Endothelial cell of umbilical vein (primary cell): ENCODE data around the gene PIK3R4. TPM values are rescaled to one million over a fixed set of nuclear protein-coding genes. Genes with fewer than 3 reads are reported as not detected.

ENCODE experiments used
- BruUV-seq: library from RNA; stranded (reverse); fragments of 400-500 nt; replicated peaks from 2 replicates; lab custom pipeline; 2021; lab: Mats Ljungman, UMichigan
- CTCF ChIA-PET: fragments of 300-600, 350-600 bp; sonication (Branson Sonifier 250); formaldehyde crosslinking; loops from one replicate; lab custom pipeline; 2021; ENCODE audit warnings: antibody characterized with exemption, inconsistent platforms; lab: Charles Lee
- POLR2A ChIA-PET: fragments of 300-600, 350-600 bp; sonication (Branson Sonifier 250); formaldehyde crosslinking; loops from one replicate; lab custom pipeline; 2021; ENCODE audit warnings: antibody characterized with exemption, inconsistent platforms; lab: Charles Lee
- DNase-seq: peaks from one replicate; pipeline ENCODE4 v3.0.0-alpha.2; 2011; ENCODE audit warnings: low read depth, low spot score
- FAIRE-seq: peaks from 2 replicates; lab custom pipeline; 2011; peaks lifted over from hg19 to GRCh38; lab: Jason Lieb, UNC
- H2AFZ ChIP-seq: 2 replicates; pipeline ENCODE4 v1.6.0; 2012; ENCODE audit warnings: low read depth, low read length, control low read depth, inconsistent platforms
- H3K27ac ChIP-seq: 2 replicates; pipeline ENCODE4 v1.5.1; 2011; ENCODE audit warnings: low read depth, mild to moderate bottlenecking, control low read depth, low read length, moderate library complexity; ENCODE audit not compliant: insufficient read depth
- H3K27me3 ChIP-seq, 2 experiments: 2 replicates each; pipeline versions ENCODE4 v1.6.0 to v1.6.1; 2011; ENCODE audit warnings: low read length in 2 of 2, mixed read lengths in 1 of 2; ENCODE audit not compliant: control insufficient read depth in 2 of 2, insufficient read depth in 2 of 2
- H3K36me3 ChIP-seq, 2 experiments: 2 replicates in 1 of 2; 3 replicates in 1 of 2; pipeline ENCODE4 v1.5.1; 2011; ENCODE audit warnings: low read length in 2 of 2, mild to moderate bottlenecking in 1 of 2, moderate library complexity in 1 of 2; ENCODE audit not compliant: control insufficient read depth in 2 of 2, insufficient read depth in 2 of 2; ENCODE audit errors: extremely low read depth in 1 of 2
- H3K4me1 ChIP-seq: 3 replicates; pipeline ENCODE4 v1.5.1; 2011; ENCODE audit warnings: mild to moderate bottlenecking, low read length; ENCODE audit not compliant: control insufficient read depth, insufficient read depth; ENCODE audit errors: extremely low read depth
- H3K4me2 ChIP-seq: 2 replicates; pipeline ENCODE4 v1.6.1; 2011; ENCODE audit warnings: low read length, control low read depth, mixed read lengths; ENCODE audit not compliant: insufficient read depth
- H3K4me3 ChIP-seq, 3 experiments: fragments of 200-600 bp in 1 of 3; sonication (generic), shearing (Covaris generic) in 1 of 3; replicated peaks in 1 of 3; 2 replicates each; pipeline ENCODE4 v1.5.1; 2011 to 2016; ENCODE audit warnings: control low read depth in 3 of 3, low read length in 3 of 3, mild to moderate bottlenecking in 2 of 3, inconsistent platforms in 1 of 3, low read depth in 1 of 3, moderate library complexity in 1 of 3; ENCODE audit not compliant: insufficient read depth in 1 of 3
- H3K79me2 ChIP-seq: 2 replicates; pipeline ENCODE4 v1.6.0; 2012; ENCODE audit warnings: low read length, inconsistent platforms; ENCODE audit not compliant: control insufficient read depth, insufficient read depth
- H3K9ac ChIP-seq: replicated peaks from 2 replicates; pipeline ENCODE3; 2011; ENCODE audit warnings: low read length, control low read depth; ENCODE audit not compliant: insufficient read depth; ENCODE audit errors: extremely low read depth
- H3K9me1 ChIP-seq: replicated peaks from 3 replicates; pipeline ENCODE4 v1.6.0; 2011; ENCODE audit warnings: mild to moderate bottlenecking, low read length; ENCODE audit not compliant: control insufficient read depth, insufficient read depth; ENCODE audit errors: extremely low read depth
- H3K9me3 ChIP-seq: replicated peaks from 2 replicates; pipeline ENCODE4 v1.5.1; 2012; ENCODE audit warnings: low read length, inconsistent platforms; ENCODE audit not compliant: control insufficient read depth, insufficient read depth
- H4K20me1 ChIP-seq: replicated peaks from 2 replicates; pipeline ENCODE3; 2011; ENCODE audit warnings: mild to moderate bottlenecking, low read length; ENCODE audit not compliant: control insufficient read depth, insufficient read depth; ENCODE audit errors: extremely low read depth
- CTCF ChIP-seq, 2 donors: IDR thresholded peaks; 1 replicate in 1 of 2; 2 replicates in 1 of 2; pipeline ENCODE4 v1.5.1; 2011; ENCODE audit warnings: low read length in 2 of 2, mild to moderate bottlenecking in 2 of 2, moderate library complexity in 2 of 2, control low read depth in 1 of 2, inconsistent platforms in 1 of 2, low read depth in 1 of 2; ENCODE audit not compliant: insufficient read depth in 1 of 2; ENCODE audit errors: extremely low read depth in 1 of 2
- EZH2 ChIP-seq: IDR thresholded peaks from 2 replicates; pipeline ENCODE4 v1.6.1; 2012; ENCODE audit warnings: borderline replicate concordance, low read depth, mild to moderate bottlenecking, moderate library complexity, low read length, inconsistent platforms; ENCODE audit not compliant: severe bottlenecking
- FOS ChIP-seq: IDR thresholded peaks from 2 replicates; pipeline ENCODE4 v1.6.1; 2011; ENCODE audit warnings: mild to moderate bottlenecking, low read length, moderate library complexity, borderline replicate concordance; ENCODE audit not compliant: insufficient read depth
- GATA2 ChIP-seq: IDR thresholded peaks from 2 replicates; pipeline ENCODE4 v1.7.0; 2011; ENCODE audit warnings: low read depth, mild to moderate bottlenecking, moderate library complexity, mixed read lengths, low read length; ENCODE audit not compliant: insufficient read length, insufficient read depth
- JUN ChIP-seq: IDR thresholded peaks from 2 replicates; pipeline ENCODE4 v1.6.1; 2011; ENCODE audit warnings: borderline replicate concordance, low read depth; ENCODE audit not compliant: insufficient read length, insufficient read depth
- MAX ChIP-seq: IDR thresholded peaks from 2 replicates; pipeline ENCODE4 v1.6.1; 2011; ENCODE audit not compliant: insufficient read depth, insufficient read length
- MYC ChIP-seq: IDR thresholded peaks from one replicate; pipeline ENCODE4 v1.6.1; 2011; ENCODE audit warnings: mild to moderate bottlenecking, low read depth, low read length
- POLR2A ChIP-seq: IDR thresholded peaks from 2 replicates; pipeline ENCODE4 v1.6.1; 2012; ENCODE audit warnings: low read depth, mild to moderate bottlenecking, control low read depth, low read length
- POLR2AphosphoS5 ChIP-seq: IDR thresholded peaks from 2 replicates; pipeline ENCODE4 v1.6.1; 2012; ENCODE audit warnings: low read depth, mild to moderate bottlenecking, control low read depth, low read length, moderate library complexity; ENCODE audit not compliant: insufficient read depth
- dilution Hi-C: fragments of 300-500 bp; cut with MboI; formaldehyde crosslinking; loops from one replicate; pipeline ENCODE4 v1.15.0; 2019; ENCODE audit warnings: low sequenced_read_pairs; ENCODE audit not compliant: extremely low pct_ligation_motif_present
- intact Hi-C: fragments of 100-400 bp; cut with micrococcal nuclease; formaldehyde crosslinking; loops from one replicate; pipeline ENCODE4 v1.10.0; 2022
- polyA plus RNA-seq, 4 experiments: library from polyadenylated mRNA; depleted of rRNA in 3 of 4; stranded (reverse) in 3 of 4; unstranded in 1 of 4; fragments of >200 nt; gene quantifications; 2 replicates each; pipeline versions ENCODE4 v1.2.1 to v1.2.3, GENCODE V29; 2011 to 2012; ENCODE audit warnings: missing spikeins in 1 of 4
- total RNA-seq: library from RNA; stranded (reverse); gene quantifications from 2 replicates; pipeline ENCODE4 v1.2.3, GENCODE V29; 2021

The PIK3R4 gene
- total and polyA plus RNA-seq, 2 donors (not counting 3 experiments of a cell fraction or from before 2014, with no cell fraction given), result 23.0 to 43.1 TPM

GRCh38 chr3:130725746-130726145 is 20.9 kb downstream of the PIK3R4 start:
- ChIA-PET POLR2A (no interaction called here), CTCF (interaction anchor here (0.7 to 1.7 kb wide), 2 partner anchors 8 to 24 kb away, joined by 4 read pairs; no protein-coding TSS in a partner anchor)
- FAIRE-seq (no peak), DNase-seq (no peak)
- Histone ChIP-seq H3K9me3 (no peaks in the 10 kb centered on the region), H3K4me1 (peaks cover 11% of the 10 kb centered on the region), H3K79me2 (no peaks in the 10 kb centered on the region), H3K4me3 (no peak overlapping the region), H3K4me2 (no peak overlapping the region), H3K9ac (no peak overlapping the region), H3K36me3 (no peaks in the 10 kb centered on the region), H4K20me1 (no peaks in the 10 kb centered on the region), H3K27me3 (no peaks in the 10 kb centered on the region), H2AFZ (no peak overlapping the region), H3K9me1 (no peaks in the 10 kb centered on the region), H3K27ac (no peak overlapping the region)
- dilution Hi-C loops, result no loop called here
- TF ChIP-seq POLR2AphosphoS5 (no peak), FOS (no peak), MYC (no peak), CTCF (IDR thresholded peaks at IDR 0.05; ENCODE audit: extremely low read depth in 1 of 2, insufficient read depth in 1 of 2, low read depth in 1 of 2, low read length in 2 of 2) (no peak), EZH2 (no peak), POLR2A (no peak), GATA2 (no peak), JUN (no peak), MAX (no peak)
- BruUV-seq, result no TSS peak
- intact Hi-C loops, result no loop called here
